H1 (cell line): Measurements from ENCODE around the gene NRDE2. TPM values are rescaled to one million over a fixed set of nuclear protein-coding genes. Genes with fewer than 3 reads are reported as not detected.

Experiments
- CTCF ChIA-PET: fragments of 300-600 bp; sonication (Branson Sonifier 250); formaldehyde crosslinking; loops from one replicate; lab custom pipeline; 2021; ENCODE audit not compliant: partially characterized antibody; lab: Charles Lee
- POLR2A ChIA-PET: fragments of 300-600 bp; sonication (Branson Sonifier 250); formaldehyde crosslinking; loops from one replicate; lab custom pipeline; 2021; ENCODE audit warnings: inconsistent platforms; ENCODE audit not compliant: partially characterized antibody; lab: Charles Lee
- DNase-seq, 2 experiments: peaks; one replicate each; pipeline versions ENCODE4 v3.0.0 to v3.0.0-alpha.2; 2010 to 2022; ENCODE audit warnings: low spot score in 2 of 2, low read depth in 1 of 2, mixed read lengths in 1 of 2
- FAIRE-seq: peaks from 2 replicates; lab custom pipeline; 2011; peaks lifted over from hg19 to GRCh38; lab: Jason Lieb, UNC
- H2AFZ ChIP-seq: 2 replicates; pipeline ENCODE4 v1.8.1; 2012; ENCODE audit warnings: low read length, inconsistent platforms
- H2AK5ac ChIP-seq: 2 replicates; pipeline ENCODE4 v1.6.1; 2013; ENCODE audit warnings: low read depth, low read length
- H2BK120ac ChIP-seq: replicated peaks from 2 replicates; pipeline ENCODE3; 2013; ENCODE audit warnings: low read depth, low read length, inconsistent platforms
- H2BK12ac ChIP-seq: 2 replicates; pipeline ENCODE4 v1.6.1; 2013; ENCODE audit warnings: low read depth, low read length
- H2BK15ac ChIP-seq: 2 replicates; pipeline ENCODE4 v1.6.1; 2013; ENCODE audit warnings: low read length
- H2BK20ac ChIP-seq: 2 replicates; pipeline ENCODE4 v1.6.1; 2013; ENCODE audit warnings: low read length
- H2BK5ac ChIP-seq: 2 replicates; pipeline ENCODE4 v1.6.1; 2013; ENCODE audit warnings: low read depth, low read length
- H3K14ac ChIP-seq: 2 replicates; pipeline ENCODE4 v1.6.1; 2013; ENCODE audit warnings: inconsistent platforms; ENCODE audit not compliant: insufficient read length
- H3K18ac ChIP-seq: 2 replicates; pipeline ENCODE4 v1.6.1; 2013; ENCODE audit warnings: low read length; ENCODE audit errors: extremely low read depth
- H3K23ac ChIP-seq: 2 replicates; pipeline ENCODE4 v1.6.1; 2013; ENCODE audit warnings: inconsistent platforms; ENCODE audit not compliant: insufficient read length
- H3K23me2 ChIP-seq: 2 replicates; pipeline ENCODE4 v1.6.1; 2013; ENCODE audit warnings: low read depth, low read length
- H3K27ac ChIP-seq: 2 replicates; pipeline ENCODE4 v1.6.1; 2011; ENCODE audit warnings: low read depth, low read length, inconsistent platforms
- H3K27me3 ChIP-seq, 4 experiments: replicated peaks in 1 of 4; 1 replicate in 1 of 4; 2 replicates in 3 of 4; pipeline versions ENCODE4 v1.6.1 to v1.8.1; 2011 to 2013; ENCODE audit warnings: low read length in 3 of 4, mild to moderate bottlenecking in 3 of 4, inconsistent platforms in 2 of 4, mixed read lengths in 2 of 4, moderate library complexity in 1 of 4; ENCODE audit not compliant: control insufficient read depth in 3 of 4, insufficient read depth in 3 of 4; ENCODE audit errors: extremely low read depth in 1 of 4
- H3K36me3 ChIP-seq, 4 experiments: 2 replicates each; pipeline versions ENCODE4 v1.6.1 to v1.8.1; 2011 to 2013; ENCODE audit warnings: mild to moderate bottlenecking in 4 of 4, low read length in 3 of 4, moderate library complexity in 2 of 4, control low read depth in 1 of 4, inconsistent platforms in 1 of 4; ENCODE audit not compliant: insufficient read depth in 4 of 4, control insufficient read depth in 2 of 4
- H3K4ac ChIP-seq: replicated peaks from 2 replicates; pipeline ENCODE3; 2013; ENCODE audit warnings: low read length, low read depth, mixed read lengths, inconsistent platforms; ENCODE audit not compliant: insufficient read length
- H3K4me1 ChIP-seq, 4 experiments: replicated peaks in 1 of 4; 1 replicate in 1 of 4; 2 replicates in 3 of 4; pipeline versions ENCODE4 v1.6.1 to v1.8.1; 2011 to 2013; ENCODE audit warnings: low read length in 3 of 4, inconsistent platforms in 2 of 4, mixed read lengths in 1 of 4; ENCODE audit not compliant: insufficient read depth in 4 of 4, control insufficient read depth in 3 of 4
- H3K4me2 ChIP-seq, 2 experiments: 2 replicates each; pipeline versions ENCODE4 v1.6.1 to v1.8.1; 2011 to 2013; ENCODE audit warnings: low read depth in 2 of 2, low read length in 2 of 2, control low read depth in 1 of 2, inconsistent platforms in 1 of 2, mild to moderate bottlenecking in 1 of 2; ENCODE audit not compliant: insufficient read depth in 1 of 2
- H3K4me3 ChIP-seq, 4 experiments: fragments of 200-600, 300-600 bp in 1 of 4; sonication (generic), shearing (Covaris generic), sonication (Bioruptor Twin) in 1 of 4; 2 replicates each; pipeline versions ENCODE4 v1.5.1 to v1.8.1; 2011 to 2016; ENCODE audit warnings: low read length in 4 of 4, low read depth in 3 of 4, control low read depth in 2 of 4, inconsistent platforms in 2 of 4, mild to moderate bottlenecking in 2 of 4, mixed read lengths in 1 of 4, moderate library complexity in 1 of 4; ENCODE audit not compliant: insufficient read depth in 2 of 4; ENCODE audit errors: extremely low read depth in 1 of 4
- H3K56ac ChIP-seq: replicated peaks from 2 replicates; pipeline ENCODE3; 2013; ENCODE audit warnings: low read depth, mild to moderate bottlenecking, mixed read lengths, low read length, inconsistent platforms; ENCODE audit not compliant: insufficient read length
- H3K79me1 ChIP-seq: 2 replicates; pipeline ENCODE4 v1.6.1; 2013; ENCODE audit warnings: low read depth, low read length, control low read depth
- H3K79me2 ChIP-seq, 2 experiments: 2 replicates each; pipeline versions ENCODE4 v1.6.1 to v1.8.1; 2012 to 2013; ENCODE audit warnings: low read length in 2 of 2, mild to moderate bottlenecking in 2 of 2, inconsistent platforms in 1 of 2; ENCODE audit not compliant: insufficient read depth in 2 of 2, control insufficient read depth in 1 of 2
- H3K9ac ChIP-seq, 4 experiments: replicated peaks in 1 of 4; 1 replicate in 1 of 4; 2 replicates in 3 of 4; pipeline versions ENCODE4 v1.6.1 to v1.8.1; 2011 to 2013; ENCODE audit warnings: low read depth in 3 of 4, low read length in 3 of 4, control low read depth in 2 of 4, mild to moderate bottlenecking in 2 of 4, moderate library complexity in 2 of 4, inconsistent platforms in 1 of 4; ENCODE audit errors: extremely low read depth in 1 of 4
- H3K9me3 ChIP-seq, 2 experiments: 2 replicates each; pipeline versions ENCODE4 v1.6.1 to v1.8.1; 2012 to 2013; ENCODE audit warnings: mild to moderate bottlenecking in 2 of 2, moderate library complexity in 2 of 2, control low read depth in 1 of 2, inconsistent platforms in 1 of 2, low read depth in 1 of 2, low read length in 1 of 2, mixed read lengths in 1 of 2; ENCODE audit not compliant: insufficient read depth in 2 of 2
- H4K20me1 ChIP-seq, 2 experiments: replicated peaks in 1 of 2; 2 replicates each; pipeline versions ENCODE3 to v1.8.1; 2011 to 2013; ENCODE audit warnings: inconsistent platforms in 2 of 2, low read length in 2 of 2, mild to moderate bottlenecking in 1 of 2; ENCODE audit not compliant: insufficient read depth in 2 of 2, control insufficient read depth in 1 of 2
- H4K5ac ChIP-seq: 2 replicates; pipeline ENCODE4 v1.6.1; 2013; ENCODE audit warnings: low read length, low read depth, mixed read lengths, inconsistent platforms; ENCODE audit not compliant: insufficient read length
- H4K8ac ChIP-seq: 2 replicates; pipeline ENCODE4 v1.8.0; 2013; ENCODE audit warnings: mild to moderate bottlenecking, moderate library complexity, low read length, inconsistent platforms; ENCODE audit not compliant: insufficient read depth; ENCODE audit errors: extremely low read depth
- H4K91ac ChIP-seq: replicated peaks from 2 replicates; pipeline ENCODE3; 2013; ENCODE audit warnings: low read length, mixed read lengths, inconsistent platforms; ENCODE audit not compliant: insufficient read length
- CHD1 ChIP-seq: IDR thresholded peaks from 2 replicates; pipeline ENCODE4 v1.6.1; 2012; ENCODE audit warnings: low read depth, low read length, improper control_type of control experiment
- CTBP2 ChIP-seq: IDR thresholded peaks from 2 replicates; pipeline ENCODE4 v1.7.0; 2011; ENCODE audit warnings: borderline replicate concordance, mild to moderate bottlenecking, moderate library complexity, mixed read lengths, low read length; ENCODE audit not compliant: insufficient read depth, insufficient read length
- CTCF ChIP-seq, 3 experiments: IDR thresholded peaks; 1 replicate in 2 of 3; 2 replicates in 1 of 3; pipeline versions ENCODE4 v1.5.1 to v1.6.1; 2011; ENCODE audit warnings: low read length in 3 of 3, mild to moderate bottlenecking in 3 of 3, inconsistent platforms in 2 of 3, low read depth in 1 of 3, moderate library complexity in 1 of 3; ENCODE audit not compliant: insufficient read depth in 1 of 3; ENCODE audit errors: control extremely low read depth in 1 of 3
- KDM4A ChIP-seq: IDR thresholded peaks from one replicate; pipeline ENCODE4 v1.7.1; 2012; ENCODE audit warnings: low read depth, mild to moderate bottlenecking, moderate library complexity, low read length, inconsistent platforms; ENCODE audit not compliant: severe bottlenecking
- RFX5 ChIP-seq: IDR thresholded peaks from 2 replicates; pipeline ENCODE4 v1.6.1; 2011; ENCODE audit warnings: low read depth, low read length, improper control_type of control experiment, borderline replicate concordance
- TAF1 ChIP-seq: IDR thresholded peaks from 2 replicates; pipeline ENCODE4 v1.6.1; 2011; ENCODE audit warnings: mild to moderate bottlenecking, low read depth, low read length
- TAF7 ChIP-seq: optimal IDR thresholded peaks from 2 replicates; pipeline ENCODE3; 2011; ENCODE audit warnings: low read depth, mild to moderate bottlenecking, inconsistent platforms, low read length, moderate library complexity, borderline replicate concordance
- TEAD4 ChIP-seq: IDR thresholded peaks from 2 replicates; pipeline ENCODE4 v1.6.1; 2012; ENCODE audit warnings: low read depth, low read length, inconsistent platforms, mixed read lengths
- WGBS, 2 experiments: shearing (Covaris generic) in 1 of 2; methylation state at CpG; one replicate each; pipeline versions ENCODE4 v1.1.6 to v1.1.7; 2013 to 2015; ENCODE audit warnings: low lambda C conversion rate in 2 of 2, mixed read lengths in 2 of 2, inconsistent platforms in 1 of 2, low coverage in 1 of 2, missing lambda C conversion rate in 1 of 2; ENCODE audit not compliant: insufficient replicate concordance in 2 of 2, insufficient coverage in 1 of 2, insufficient read length in 1 of 2; ENCODE audit errors: extremely low coverage in 1 of 2, missing lambda C conversion rate in 1 of 2; 5-methylcytosine and 5-hydroxymethylcytosine counted together
- polyA plus RNA-seq, 7 experiments: library from polyadenylated mRNA; depleted of rRNA in 3 of 7; stranded (reverse) in 5 of 7; unstranded in 2 of 7; fragments of >200 nt in 5 of 7; fragments of 200-250 nt in 2 of 7; gene quantifications; 1 replicate in 5 of 7; 2 replicates in 1 of 7; 4 replicates in 1 of 7; pipeline versions ENCODE4 v1.2.1 to v1.2.3, GENCODE V29; 2011 to 2013; ENCODE audit warnings: missing spikeins in 2 of 7, mixed read lengths in 2 of 7
- total RNA-seq: library from RNA; stranded (reverse); fragmentation: NEBNext Ultra II Directional; extraction: Animal tissue kit (Norgen Biotek cat#: 25700); gene quantifications from 2 replicates; pipeline ENCODE4 v1.2.1, GENCODE V29; 2021

NRDE2 gene
- total and polyA plus RNA-seq, 2 of the 8 experiments (the other 6 are each of a cell fraction or from before 2014, with no cell fraction given): 4.9 to 12.1 TPM

GRCh38 chr14:90256354-90257131 lies 75.2 kb downstream of the NRDE2 start, which contains the start of gene PSMC1:
Gene PSMC1 (plus strand): TSS chr14:90256553. CDS start chr14:90256598, 45 bp downstream.
- H3K36me3 ChIP-seq: peaks cover 11 to 19% (median 16%) of the 10 kb centered on the region in 4 experiments
- peak; percentile 71 to 78 for DNase-seq
- H3K23me2 ChIP-seq: peaks cover 3% of the 10 kb centered on the region; the same call in 1 of the 2 replicates
- H3K18ac ChIP-seq: peak within 1 kb of the TSS; percentile 89; the same call in 1 of the 2 replicates
- H3K79me2 ChIP-seq: peaks cover 6 to 37% of the 10 kb centered on the region in 2 experiments
- H3K9me3 ChIP-seq: no peaks in the 10 kb centered on the region
- ChIA-PET POLR2A (interaction anchor here (0.7 to 2.8 kb wide), 9 partner anchors 10 to 302 kb away, joined by 3 to 22 read pairs (median 3); partner anchors contain the start of gene EFCAB11), CTCF (interaction anchor here (1.1 to 1.7 kb wide), 4 partner anchors 10 to 197 kb away, joined by 3 to 4 read pairs (median 3); no protein-coding TSS in a partner anchor)
- no peak within 1 kb of the TSS for H3K14ac ChIP-seq
- H4K5ac ChIP-seq: no peak within 1 kb of the TSS
- H2BK15ac ChIP-seq: no peak within 1 kb of the TSS
- H2BK120ac ChIP-seq: no peak within 1 kb of the TSS
- H3K4me2 ChIP-seq: peak within 1 kb of the TSS; percentile 69 to 87
- peaks cover 3% of the 10 kb centered on the region; the same call in 1 of the 2 replicates for H3K79me1 ChIP-seq
- peak within 1 kb of the TSS; percentile 75; the same call in 1 of the 2 replicates for H3K27ac ChIP-seq
- peak within 1 kb of the TSS; percentile 49 for H3K56ac ChIP-seq
- H4K8ac ChIP-seq: peak within 1 kb of the TSS; percentile 90
- no peak within 1 kb of the TSS for H4K91ac ChIP-seq
- H2BK5ac ChIP-seq: peak within 1 kb of the TSS; percentile 66; the same call in 1 of the 2 replicates
- H2BK20ac ChIP-seq: no peak within 1 kb of the TSS
- 2% methylated on average over 52 of the region's 55 CpGs; no CpG with 5 or more reads in 1 of the 2 experiments for WGBS, 2 experiments
- peaks cover 4 to 6% of the 10 kb centered on the region in 2 experiments for H4K20me1 ChIP-seq
- H2AK5ac ChIP-seq: no peak within 1 kb of the TSS
- no peak within 1 kb of the TSS for H3K4ac ChIP-seq
- peak within 1 kb of the TSS; percentile 67 to 89 (median 85) for H3K9ac ChIP-seq
- H3K23ac ChIP-seq: peak within 1 kb of the TSS; percentile 52
- peaks cover 0 to 6% (median 3%) of the 10 kb centered on the region in 4 experiments; a peak in 4 of 7 replicates for H3K27me3 ChIP-seq
- no peak within 1 kb of the TSS for H2BK12ac ChIP-seq
- H2AFZ ChIP-seq: peak within 1 kb of the TSS; percentile 99
- peak; percentile 69 for FAIRE-seq
- H3K4me1 ChIP-seq: peaks cover 0 to 3% (median 0%) of the 10 kb centered on the region in 4 experiments; a peak in 1 of 7 replicates
- H3K4me3 ChIP-seq: peak within 1 kb of the TSS; percentile 62 to 94 (median 78)
- no peak for TF ChIP-seq TEAD4
- peak; percentile 79 for TF ChIP-seq KDM4A
- TF ChIP-seq TAF7: peak; percentile 63
- TF ChIP-seq RFX5: no peak
- TF ChIP-seq CTBP2: no peak
- no peak for TF ChIP-seq CHD1
- peak; percentile 92 for TF ChIP-seq TAF1
- TF ChIP-seq CTCF (IDR thresholded peaks at IDR 0.05; ENCODE audit: control extremely low read depth in 1 of 3, insufficient read depth in 1 of 3, low read depth in 1 of 3, low read length in 3 of 3): no peak
